Vagina (tissue), 2 donors: ENCODE measurements around the gene AUP1.
"Not testable (repeated sequence)": the region's sequence is repeated elsewhere in the genome, so short reads cannot be mapped to it uniquely, and the experiment has no call there.

ENCODE experiments used
- CTCF ChIP-seq, 3 experiments: fragments of 450-650 bp in 2 of 3; fragments of 200-600 bp in 1 of 3; sonication (generic) in 1 of 3; IDR thresholded peaks; one replicate each; pipeline ENCODE4 v1.5.1; 2017 to 2019; ENCODE audit warnings: antibody characterized with exemption in 3 of 3, mild to moderate bottlenecking in 2 of 3, moderate library complexity in 2 of 3
- POLR2A ChIP-seq, 2 donors: fragments of 450-650 bp; IDR thresholded peaks; one replicate each; pipeline ENCODE4 v1.6.1; 2017; ENCODE audit warnings: antibody characterized with exemption in 2 of 2, mild to moderate bottlenecking in 2 of 2, moderate library complexity in 2 of 2
- POLR2AphosphoS5 ChIP-seq, 2 donors: sonication (generic); formaldehyde crosslinking; IDR thresholded peaks; one replicate each; pipeline ENCODE4 v1.9.0; 2017; ENCODE audit warnings: antibody characterized with exemption in 2 of 2, mild to moderate bottlenecking in 2 of 2, low read depth in 1 of 2; ENCODE audit not compliant: insufficient read depth in 1 of 2

- not testable (repeated sequence) for TF ChIP-seq CTCF (IDR thresholded peaks at IDR 0.05); POLR2AphosphoS5 (IDR thresholded peaks at IDR 0.05; ENCODE audit: insufficient read depth in 1 of 2, low read depth in 1 of 2); POLR2A (IDR thresholded peaks at IDR 0.05)
These were observed 31.5 kb upstream of the AUP1 start for GRCh38 chr2:74561022-74561421.
